Stimulated activated CD8-positive, alpha-beta memory T cell treated with anti-CD3 and anti-CD28 coated beads, Interleukin-7, amount 100 ng/mL, for 48 hours (primary cell): ENCODE measurements around the gene MAN1A2.
"Not testable (repeated sequence)": the region's sequence is repeated elsewhere in the genome, so short reads cannot be mapped to it uniquely, and the experiment has no call there.

Experiments
- DNase-seq, 2 donors: peaks; one replicate each; pipeline ENCODE4 v3.0.0-alpha.2; 2020; ENCODE audit warnings: low read depth in 1 of 2; ENCODE audit errors: extremely low read depth in 1 of 2

The MAN1A2 gene

DNA sequence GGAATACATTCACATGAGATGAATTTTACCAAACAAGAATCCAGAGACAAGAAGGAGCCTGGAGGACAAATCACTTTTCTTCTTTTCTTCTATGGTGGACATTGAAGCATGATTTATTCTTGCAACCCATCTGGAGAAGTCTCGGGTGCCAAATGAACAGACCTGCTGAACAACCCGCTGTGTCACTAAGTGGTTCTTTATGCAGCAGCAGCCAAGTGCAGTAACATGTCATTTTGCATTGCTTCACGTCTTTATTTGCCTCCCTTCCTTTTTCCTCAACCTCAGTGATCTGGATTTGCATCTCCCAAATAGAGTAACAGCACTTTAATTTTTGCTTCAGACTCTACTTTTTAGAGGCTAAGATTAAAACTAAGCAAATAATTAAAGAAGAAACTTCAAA, 188.6 kb downstream of the MAN1A2 start:
- no peak for DNase-seq

DNA sequence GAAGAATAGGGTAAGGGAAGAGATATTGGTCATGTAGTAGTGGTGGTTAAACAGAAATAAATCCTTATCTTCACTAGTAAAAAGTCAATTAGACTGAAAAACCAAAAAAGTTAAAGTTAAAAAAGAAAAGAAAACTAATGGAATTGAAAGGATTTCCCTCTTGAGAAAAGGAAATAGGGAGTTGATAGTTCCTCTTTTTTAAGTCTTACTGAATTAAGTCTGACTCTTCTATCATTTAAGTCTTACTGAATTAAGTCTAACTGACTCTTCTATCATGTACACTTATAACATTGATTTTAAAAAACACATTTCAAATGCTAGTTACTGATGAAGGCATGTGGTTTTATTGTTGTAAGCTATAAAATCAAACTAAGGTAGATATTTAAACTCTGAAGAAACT, 189.1 kb downstream of the MAN1A2 start:
- no peak for DNase-seq

- no peak for DNase-seq
Observed at GRCh38 chr1:117556976-117557375, 189.7 kb downstream of the MAN1A2 start.

DNA sequence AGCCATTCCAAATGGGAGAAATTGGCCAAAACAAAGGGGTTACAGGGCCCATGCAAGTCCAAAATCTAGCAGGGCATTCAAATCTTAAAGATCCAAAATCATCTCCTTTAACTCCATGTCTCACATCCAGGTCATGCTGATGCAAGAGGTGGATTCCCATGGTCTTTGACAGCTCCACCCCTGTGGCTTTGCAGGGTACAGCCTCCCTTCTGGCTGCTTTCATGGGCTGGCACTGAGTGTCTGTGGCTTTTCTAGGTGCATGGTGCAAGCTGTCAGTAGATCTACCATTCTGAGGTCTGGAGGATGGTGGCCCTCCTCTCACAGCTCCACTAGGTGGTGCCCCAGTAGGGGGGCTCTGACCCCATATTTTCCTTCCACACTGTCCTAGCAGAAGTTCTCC, 191.2 kb downstream of the MAN1A2 start:
- not testable (repeated sequence) for DNase-seq

- no peak for DNase-seq
Observed at GRCh38 chr1:117559139-117559538, 191.9 kb downstream of the MAN1A2 start.

GRCh38 chr1:117559985-117560384, 192.7 kb downstream of the MAN1A2 start:
- DNase-seq: no peak

DNA sequence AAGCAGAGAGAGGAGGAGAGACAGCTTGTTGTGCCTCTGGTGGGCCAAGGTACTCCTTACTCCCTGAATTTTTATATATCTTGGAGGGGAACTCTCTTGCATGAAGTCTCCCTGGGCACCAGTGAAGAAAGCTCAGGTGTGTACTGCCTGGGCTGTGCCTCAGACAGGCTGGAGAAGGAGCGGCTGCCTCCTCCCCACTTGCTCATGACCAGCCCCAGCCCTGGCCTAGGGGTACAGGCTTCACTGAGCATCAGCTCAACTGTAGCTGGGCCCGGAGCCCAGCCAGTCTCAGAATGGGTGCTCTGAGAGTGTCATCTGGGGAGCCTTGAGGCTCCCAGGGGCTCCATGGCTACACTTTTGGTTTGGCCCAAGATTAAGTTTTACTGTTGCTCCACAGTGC, 193.8 kb downstream of the MAN1A2 start:
- no peak for DNase-seq

DNA sequence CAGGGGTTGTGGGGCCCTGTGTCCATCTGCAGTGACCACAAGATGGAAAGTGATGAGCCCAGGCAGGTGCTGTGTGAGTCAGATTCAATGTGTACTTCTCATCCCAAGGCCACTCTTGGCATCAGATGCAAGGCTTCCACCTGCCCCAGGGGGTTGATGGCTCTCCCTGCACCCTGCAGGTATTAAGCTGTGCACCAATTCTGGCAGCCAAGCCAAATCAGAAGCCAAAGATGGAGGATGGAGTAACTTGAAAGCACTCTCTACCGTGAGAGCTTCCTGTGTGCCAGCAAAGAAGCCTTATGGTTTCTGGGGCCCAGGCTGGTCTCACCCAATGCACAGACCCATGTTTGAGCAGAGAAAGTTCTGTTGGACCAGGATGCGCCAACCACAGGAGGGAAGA, 194.3 kb downstream of the MAN1A2 start:
- no peak for DNase-seq

DNA sequence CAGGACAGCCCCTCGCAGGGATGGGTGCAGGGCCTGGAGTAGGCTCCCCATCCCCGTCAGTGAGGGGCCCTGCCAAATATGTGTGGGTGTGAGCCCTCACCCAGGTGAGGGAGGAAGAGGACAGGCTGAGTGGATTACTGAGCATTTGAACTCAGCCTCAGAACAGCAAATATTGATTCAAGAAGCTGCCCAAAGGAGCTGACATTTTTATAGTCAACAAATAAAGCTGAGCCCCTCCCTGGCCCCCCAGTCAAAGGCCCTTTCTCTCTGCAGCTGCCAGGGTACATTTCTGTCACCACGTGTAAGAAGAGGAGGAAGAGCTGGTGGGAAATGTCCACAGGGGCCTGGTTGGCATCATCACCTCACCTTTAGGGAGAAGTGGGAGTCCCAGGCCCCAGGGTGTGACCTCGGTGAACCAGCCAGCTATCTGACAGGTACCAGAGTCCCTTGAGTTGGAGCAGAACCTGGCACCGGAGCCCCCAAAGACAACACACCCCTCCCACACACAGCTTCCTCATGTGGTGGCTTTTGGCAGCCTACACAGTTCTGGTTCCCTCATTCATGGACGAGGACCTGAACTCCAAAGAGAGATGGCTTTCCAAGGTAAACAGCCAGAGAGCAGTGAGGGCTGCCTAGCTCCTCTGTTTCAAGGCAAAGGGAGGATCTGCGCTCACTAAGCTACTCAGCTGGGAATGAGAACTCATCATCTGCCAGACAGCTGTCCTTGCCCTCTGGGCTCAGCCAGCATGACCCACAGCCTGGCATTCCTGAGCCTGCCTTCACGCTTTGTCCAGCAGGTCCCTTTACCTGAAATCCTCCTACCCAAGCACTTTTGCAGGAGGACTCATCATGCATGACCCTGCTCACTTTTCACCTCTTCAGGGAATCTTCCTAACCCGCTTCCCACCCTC, 195.6 kb downstream of the MAN1A2 start:
- no peak for DNase-seq

- no peak for DNase-seq
Observed at GRCh38 chr1:117563492-117563875, 196.2 kb downstream of the MAN1A2 start.

DNA sequence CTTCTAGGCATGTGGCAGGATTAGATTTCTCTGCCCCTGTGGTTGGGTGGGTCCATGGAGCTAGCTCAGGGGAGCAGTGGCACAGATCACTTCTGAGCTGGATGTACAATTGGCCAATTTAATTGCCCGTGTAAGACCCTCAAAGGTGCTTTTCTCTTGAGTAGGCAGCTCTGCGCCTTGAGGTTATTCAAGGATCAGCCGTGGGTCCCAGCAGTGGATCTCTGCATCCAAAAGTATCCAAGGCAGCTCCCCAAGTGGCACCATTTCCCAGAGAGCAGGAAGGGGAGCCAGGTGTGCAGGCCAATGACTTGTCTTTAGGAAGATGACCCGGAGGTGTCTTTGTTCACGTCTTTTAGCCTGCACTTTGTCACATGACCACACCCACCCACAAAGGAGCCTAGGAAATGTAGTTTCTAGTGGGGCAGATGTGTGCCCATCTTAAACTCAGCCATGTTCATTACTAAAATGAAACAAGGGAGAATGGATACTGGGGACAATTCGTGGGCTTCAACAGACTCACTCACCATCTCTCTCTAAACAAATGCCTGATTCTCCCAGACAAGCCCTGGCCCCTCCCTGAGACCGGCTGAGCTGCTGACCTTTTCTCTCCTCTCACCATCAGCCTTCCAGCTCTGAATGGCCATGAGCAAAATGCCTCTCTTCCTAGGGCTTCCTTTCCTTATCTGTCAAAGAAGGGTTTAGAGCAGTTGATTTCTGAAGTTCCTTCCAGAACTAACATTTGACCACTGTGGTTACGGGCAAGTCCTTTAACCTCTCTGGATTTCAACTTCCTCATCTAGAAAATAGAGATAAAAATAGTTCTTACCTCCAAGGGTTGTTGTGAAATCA, 197.2 kb downstream of the MAN1A2 start:
- DNase-seq: no peak

GRCh38 chr1:117565076-117565556, 197.9 kb downstream of the MAN1A2 start:
- DNase-seq: no peak

DNA sequence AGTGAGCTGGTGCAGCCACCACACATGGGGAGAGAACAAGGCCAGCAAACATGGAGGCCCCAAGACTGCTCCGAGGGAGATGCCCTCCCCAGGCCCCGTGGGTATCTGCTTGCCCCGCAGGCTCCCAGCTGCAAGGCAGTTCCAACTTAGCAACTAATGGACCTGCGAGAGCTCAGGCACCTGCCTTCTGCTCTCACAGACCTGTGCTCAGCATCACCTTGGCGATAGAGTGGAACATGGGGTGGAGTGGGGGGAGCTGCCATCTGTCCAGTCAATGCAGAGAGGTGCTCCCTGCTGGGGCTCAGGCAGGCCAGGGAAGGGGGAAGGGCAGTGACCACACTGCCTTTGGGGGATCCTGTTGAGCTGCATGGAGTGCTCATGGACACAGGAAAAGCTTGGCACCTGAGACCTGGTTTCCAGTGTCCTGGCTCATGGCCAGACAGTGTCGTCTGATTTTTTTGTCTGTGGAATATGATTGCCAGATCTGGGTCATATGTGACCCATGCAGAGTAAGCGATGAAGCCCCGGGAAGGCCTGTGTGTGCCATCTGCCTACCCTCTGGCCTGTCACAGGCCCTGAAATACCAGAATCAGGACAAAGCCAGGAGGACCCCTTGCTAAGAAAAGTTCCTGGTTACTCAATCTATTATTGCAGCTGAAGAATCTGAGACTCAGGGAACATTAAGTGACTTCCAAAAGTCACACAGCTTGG, 198.7 kb downstream of the MAN1A2 start:
- no peak for DNase-seq

GRCh38 chr1:117566556-117566955, 199.3 kb downstream of the MAN1A2 start:
- no peak for DNase-seq

GRCh38 chr1:117567435-117567834, 200.2 kb downstream of the MAN1A2 start:
- no peak for DNase-seq

DNA sequence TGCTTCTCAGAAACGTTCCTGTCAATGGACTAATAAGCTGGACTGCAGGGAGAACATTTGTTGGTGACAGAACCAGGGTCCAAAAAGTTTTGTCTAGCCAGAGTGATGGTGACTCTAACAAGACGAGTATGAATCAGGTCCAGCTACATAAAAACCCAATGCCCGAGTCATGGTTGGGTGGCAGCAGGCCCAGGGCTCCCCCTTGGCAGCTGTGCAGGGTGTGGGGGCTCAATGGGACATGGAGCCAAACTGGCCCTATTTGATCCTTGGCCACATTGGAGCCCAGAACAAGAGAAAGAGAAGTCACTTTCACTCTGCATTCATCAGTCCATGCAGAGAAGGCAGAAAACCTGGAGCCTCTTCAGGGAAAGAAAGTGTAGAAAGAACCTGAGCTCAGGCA, 200.7 kb downstream of the MAN1A2 start:
- DNase-seq: no peak

GRCh38 chr1:117568999-117569398, 201.8 kb downstream of the MAN1A2 start:
- no peak for DNase-seq

GRCh38 chr1:117569856-117570255, 202.6 kb downstream of the MAN1A2 start:
- DNase-seq: no peak

GRCh38 chr1:117570988-117571409, 203.8 kb downstream of the MAN1A2 start:
- DNase-seq: no peak

- no peak for DNase-seq
Observed at GRCh38 chr1:117571496-117571895, 204.2 kb downstream of the MAN1A2 start.

GRCh38 chr1:117572546-117572945, 205.3 kb downstream of the MAN1A2 start:
- no peak for DNase-seq
